ENCODE results near the gene HIGD1A. TPM values are rescaled to one million over a fixed set of nuclear protein-coding genes. Genes with fewer than 3 reads are reported as not detected.

Gene HIGD1A
- total RNA-seq, 2 experiments from 2014 or later = 60.4 to 75.8 TPM

GRCh38 chr3:42735615-42736014 lies 68.7 kb downstream of the HIGD1A start:
- Histone ChIP-seq H3K4me1 (ENCODE audit: insufficient read depth, low read length, poor library complexity, severe bottlenecking) (no peaks in the 10 kb centered on the region), H3K79me2 (ENCODE audit: insufficient read depth, low read depth, low read length) (no peaks in the 10 kb centered on the region), H3K9me3 (ENCODE audit: low read length) (no peaks in the 10 kb centered on the region), H3K4me2 (ENCODE audit: low read length) (no peak overlapping the region), H4K20me1 (ENCODE audit: insufficient read depth, low read length) (no peaks in the 10 kb centered on the region), H2AFZ (ENCODE audit: low read length) (no peak overlapping the region), H3K36me3 (ENCODE audit: insufficient read depth, low read length) (no peaks in the 10 kb centered on the region), H3K4me3 (ENCODE audit: low read depth, low read length, poor library complexity, severe bottlenecking) (no peak overlapping the region), H3K27ac (ENCODE audit: low read depth, low read length, poor library complexity, severe bottlenecking) (no peak overlapping the region), H3K9me2 (ENCODE audit: insufficient read depth, low read length) (no peaks in the 10 kb centered on the region)
- no TSS peak for BruUV-seq (replicated peaks)
- no peak for DNase-seq (ENCODE audit: low spot score)
- intact Hi-C loops (cut with micrococcal nuclease; ENCODE audit: unreplicated experiment) = no loop called here
- ChIA-PET CTCF (ENCODE audit: unreplicated experiment) (no interaction called here), POLR2A (no interaction called here)
- TF ChIP-seq EZH2phosphoT487 (IDR thresholded peaks at IDR 0.05; ENCODE audit: borderline replicate concordance, low read depth, low read length) = no peak
- TF ChIP-seq, protein P1, sequence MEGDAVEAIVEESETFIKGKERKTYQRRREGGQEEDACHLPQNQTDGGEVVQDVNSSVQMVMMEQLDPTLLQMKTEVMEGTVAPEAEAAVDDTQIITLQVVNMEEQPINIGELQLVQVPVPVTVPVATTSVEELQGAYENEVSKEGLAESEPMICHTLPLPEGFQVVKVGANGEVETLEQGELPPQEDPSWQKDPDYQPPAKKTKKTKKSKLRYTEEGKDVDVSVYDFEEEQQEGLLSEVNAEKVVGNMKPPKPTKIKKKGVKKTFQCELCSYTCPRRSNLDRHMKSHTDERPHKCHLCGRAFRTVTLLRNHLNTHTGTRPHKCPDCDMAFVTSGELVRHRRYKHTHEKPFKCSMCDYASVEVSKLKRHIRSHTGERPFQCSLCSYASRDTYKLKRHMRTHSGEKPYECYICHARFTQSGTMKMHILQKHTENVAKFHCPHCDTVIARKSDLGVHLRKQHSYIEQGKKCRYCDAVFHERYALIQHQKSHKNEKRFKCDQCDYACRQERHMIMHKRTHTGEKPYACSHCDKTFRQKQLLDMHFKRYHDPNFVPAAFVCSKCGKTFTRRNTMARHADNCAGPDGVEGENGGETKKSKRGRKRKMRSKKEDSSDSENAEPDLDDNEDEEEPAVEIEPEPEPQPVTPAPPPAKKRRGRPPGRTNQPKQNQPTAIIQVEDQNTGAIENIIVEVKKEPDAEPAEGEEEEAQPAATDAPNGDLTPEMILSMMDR (conservative IDR thresholded peaks at IDR 0.05; ENCODE audit: low read length) = no peak

GRCh38 chr3:42735019-42735418 lies 69.3 kb downstream of the HIGD1A start:
- Histone ChIP-seq H4K20me1 (ENCODE audit: insufficient read depth, low read length) (no peaks in the 10 kb centered on the region), H3K4me1 (ENCODE audit: insufficient read depth, low read length, poor library complexity, severe bottlenecking) (no peaks in the 10 kb centered on the region), H2AFZ (ENCODE audit: low read length) (no peak overlapping the region), H3K27ac (ENCODE audit: low read depth, low read length, poor library complexity, severe bottlenecking) (no peak overlapping the region), H3K79me2 (ENCODE audit: insufficient read depth, low read depth, low read length) (no peaks in the 10 kb centered on the region), H3K4me2 (ENCODE audit: low read length) (no peak overlapping the region), H3K9me3 (ENCODE audit: low read length) (no peaks in the 10 kb centered on the region), H3K9me2 (ENCODE audit: insufficient read depth, low read length) (no peaks in the 10 kb centered on the region), H3K36me3 (ENCODE audit: insufficient read depth, low read length) (no peaks in the 10 kb centered on the region), H3K4me3 (ENCODE audit: low read depth, low read length, poor library complexity, severe bottlenecking) (no peak overlapping the region)
- POLR2A ChIA-PET = no interaction called here
- BruUV-seq (replicated peaks) = no TSS peak
- TF ChIP-seq, protein P1 (conservative IDR thresholded peaks at IDR 0.05; ENCODE audit: low read length) = no peak
- TF ChIP-seq EZH2phosphoT487 (IDR thresholded peaks at IDR 0.05; ENCODE audit: borderline replicate concordance, low read depth, low read length) = no peak
- DNase-seq (ENCODE audit: low spot score) = no peak
- CTCF ChIA-PET (ENCODE audit: unreplicated experiment) = no interaction called here
- intact Hi-C loops (cut with micrococcal nuclease; ENCODE audit: unreplicated experiment) = no loop called here

- H3K79me2 ChIP-seq (ENCODE audit: insufficient read depth, low read depth, low read length) = no peaks in the 10 kb centered on the region
- H2AFZ ChIP-seq (ENCODE audit: low read length) = no peak overlapping the region
- no peaks in the 10 kb centered on the region for H3K9me3 ChIP-seq (ENCODE audit: low read length)
- ChIA-PET POLR2A (no interaction called here), CTCF (ENCODE audit: unreplicated experiment) (no interaction called here)
- H3K9me2 ChIP-seq (ENCODE audit: insufficient read depth, low read length) = no peaks in the 10 kb centered on the region
- no peak overlapping the region for H3K4me2 ChIP-seq (ENCODE audit: low read length)
- no peak overlapping the region for H3K4me3 ChIP-seq (ENCODE audit: low read depth, low read length, poor library complexity, severe bottlenecking)
- H3K27ac ChIP-seq (ENCODE audit: low read depth, low read length, poor library complexity, severe bottlenecking) = no peak overlapping the region
- intact Hi-C loops (cut with micrococcal nuclease; ENCODE audit: unreplicated experiment) = no loop called here
- DNase-seq (ENCODE audit: low spot score) = no peak
- H4K20me1 ChIP-seq (ENCODE audit: insufficient read depth, low read length) = no peaks in the 10 kb centered on the region
- H3K36me3 ChIP-seq (ENCODE audit: insufficient read depth, low read length) = no peaks in the 10 kb centered on the region
- H3K4me1 ChIP-seq (ENCODE audit: insufficient read depth, low read length, poor library complexity, severe bottlenecking) = no peaks in the 10 kb centered on the region
- BruUV-seq (replicated peaks) = no TSS peak
- TF ChIP-seq EZH2phosphoT487 (IDR thresholded peaks at IDR 0.05; ENCODE audit: borderline replicate concordance, low read depth, low read length) = no peak
- TF ChIP-seq, protein P1 (conservative IDR thresholded peaks at IDR 0.05; ENCODE audit: low read length) = no peak
Measured at GRCh38 chr3:42734263-42734860, 69.9 kb downstream of the HIGD1A start.

All from OCI-LY7 (cell line).